Measurements from ENCODE around the gene SEMA6D. TPM values are rescaled to one million over a fixed set of nuclear protein-coding genes. Genes with fewer than 3 reads are reported as not detected.

SEMA6D gene
- total RNA-seq, 1 donor from 2014 or later: 4.0 TPM

GRCh38 chr15:47708161-47708980, 8.9 kb upstream of the SEMA6D start:
- H3K9me3 ChIP-seq: no peaks in the 10 kb centered on the region
- no peaks in the 10 kb centered on the region for H3K4me1 ChIP-seq
- DNase-seq (ENCODE audit: low spot score in 2 of 2): no peak
- no peak overlapping the region for H3K27ac ChIP-seq
- no peaks in the 10 kb centered on the region for H3K27me3 ChIP-seq
- H3K4me3 ChIP-seq: no peak overlapping the region
- TF ChIP-seq CTCF (IDR thresholded peaks at IDR 0.05): no peak
- intact Hi-C loops (cut with DNase I): no loop called here
- H3K36me3 ChIP-seq: no peaks in the 10 kb centered on the region

- no peaks in the 10 kb centered on the region for H3K9me3 ChIP-seq
- DNase-seq (ENCODE audit: low spot score in 2 of 2): no peak
- H3K4me3 ChIP-seq: no peak overlapping the region
- TF ChIP-seq CTCF (IDR thresholded peaks at IDR 0.05): peak; percentile 26 to 45 (median 38)
- H3K27ac ChIP-seq: no peak overlapping the region
- intact Hi-C loops (cut with DNase I): loop anchor here (10.0 kb wide), 1 partner anchor 517 kb away; no protein-coding TSS in a partner anchor
- H3K36me3 ChIP-seq: no peaks in the 10 kb centered on the region
- H3K27me3 ChIP-seq: no peaks in the 10 kb centered on the region
- H3K4me1 ChIP-seq: peaks cover 2 to 8% of the 10 kb centered on the region in 2 donors
Observed at GRCh38 chr15:47711655-47712054, 5.7 kb upstream of the SEMA6D start.

GRCh38 chr15:47715402-47715801, 1.9 kb upstream of the SEMA6D start:
- Histone ChIP-seq H3K27ac (peak overlapping the region; percentile 88 to 94), H3K36me3 (no peaks in the 10 kb centered on the region), H3K27me3 (no peaks in the 10 kb centered on the region), H3K4me3 (peak overlapping the region in 1 of 2 donors; percentile 95), H3K4me1 (peaks cover 2 to 10% of the 10 kb centered on the region in 2 donors), H3K9me3 (no peaks in the 10 kb centered on the region)
- no peak for TF ChIP-seq CTCF (IDR thresholded peaks at IDR 0.05)
- intact Hi-C loops (cut with DNase I): loop anchor here (5.0 to 10.0 kb wide), 5 partner anchors 272 to 521 kb away; partner anchors contain the start of gene MYEF2
- no peak for DNase-seq (ENCODE audit: low spot score in 2 of 2)

- H3K27me3 ChIP-seq: no peaks in the 10 kb centered on the region
- H3K36me3 ChIP-seq: no peaks in the 10 kb centered on the region
- H3K4me3 ChIP-seq: peak overlapping the region; percentile 77 to 95
- H3K27ac ChIP-seq: peak overlapping the region; percentile 88 to 94
- peaks cover 2 to 12% of the 10 kb centered on the region in 2 donors for H3K4me1 ChIP-seq
- TF ChIP-seq CTCF (IDR thresholded peaks at IDR 0.05): no peak
- H3K9me3 ChIP-seq: no peaks in the 10 kb centered on the region
- intact Hi-C loops (cut with DNase I): loop anchor here (2.0 to 10.0 kb wide), 8 partner anchors 243 to 615 kb away; partner anchors contain the start of genes DUT and MYEF2
- DNase-seq (ENCODE audit: low spot score in 2 of 2): peak in 1 of 2 donors; percentile 71
Observed at GRCh38 chr15:47715856-47716445, 1.4 kb upstream of the SEMA6D start.

- Histone ChIP-seq H3K4me1 (peaks cover 2 to 16% of the 10 kb centered on the region in 2 donors), H3K9me3 (no peaks in the 10 kb centered on the region), H3K27me3 (no peaks in the 10 kb centered on the region), H3K36me3 (no peaks in the 10 kb centered on the region), H3K4me3 (peak overlapping the region; percentile 77 to 95), H3K27ac (peak overlapping the region; percentile 88 to 94)
- intact Hi-C loops (cut with DNase I): loop anchor here (2.0 to 10.0 kb wide), 8 partner anchors 244 to 614 kb away; partner anchors contain the start of genes DUT and MYEF2
- DNase-seq (ENCODE audit: low spot score in 2 of 2): no peak
- no peak for TF ChIP-seq CTCF (IDR thresholded peaks at IDR 0.05)
Observed at GRCh38 chr15:47716516-47716915, 789 bp upstream of the SEMA6D start.
